Adrenal gland (tissue), 5 donors: Measurements from ENCODE around the gene VPS8.

Experiments used
- CTCF ChIP-seq, 6 experiments: fragments of 450-650 bp in 4 of 6; fragments of 200-600 bp in 2 of 6; sonication (generic) in 1 of 6; IDR thresholded peaks; 1 replicate in 5 of 6; 2 replicates in 1 of 6; pipeline versions ENCODE4 v1.5.1 to v1.8.0; 2016 to 2021; ENCODE audit warnings: antibody characterized with exemption in 6 of 6, mild to moderate bottlenecking in 2 of 6, moderate library complexity in 1 of 6
- POLR2A ChIP-seq, 2 donors: fragments of 450-650 bp; IDR thresholded peaks; one replicate each; pipeline ENCODE4 v1.6.1; 2017; ENCODE audit warnings: antibody characterized with exemption in 2 of 2, mild to moderate bottlenecking in 2 of 2, moderate library complexity in 1 of 2
- donor health status: DM: no; HTN: no; CAD: no.

DNA sequence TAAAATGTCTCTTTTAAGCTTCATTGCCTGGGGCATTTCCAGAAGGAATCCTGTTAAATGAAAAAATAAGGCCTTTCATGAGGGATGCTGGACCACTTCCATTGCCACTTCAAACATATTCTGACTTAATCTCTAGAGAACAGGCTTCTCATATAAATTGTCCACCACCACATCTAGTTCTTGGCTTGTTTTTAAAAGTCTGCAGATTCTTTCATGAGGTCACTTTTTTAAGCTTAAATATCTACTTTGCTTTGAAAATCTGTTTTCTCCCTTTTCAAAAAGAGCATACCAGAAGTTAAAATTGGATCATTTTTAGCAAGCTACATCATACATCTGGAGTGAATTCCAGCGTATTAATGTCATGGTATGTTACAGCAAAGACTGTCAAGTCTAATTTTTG is 209.3 kb downstream of the VPS8 start:
- TF ChIP-seq CTCF (IDR thresholded peaks at IDR 0.05) = no peak
- no peak for TF ChIP-seq POLR2A (IDR thresholded peaks at IDR 0.05)
